Neural progenitor cell (in vitro differentiated cells): Measurements from ENCODE around the gene MYO18B. TPM values are rescaled to one million over a fixed set of nuclear protein-coding genes. Genes with fewer than 3 reads are reported as not detected.

Experiments used
- DNase-seq: peaks from one replicate; pipeline ENCODE4 v3.0.0-alpha.2; 2016; ENCODE audit warnings: low spot score
- H2AFZ ChIP-seq: fragments of 200-600 bp; sonication (generic); replicated peaks from 2 replicates; pipeline ENCODE4 v1.6.1; 2016; ENCODE audit warnings: antibody characterized with exemption
- H3F3A ChIP-seq: fragments of 200-600 bp; sonication (generic); 2 replicates; pipeline ENCODE4 v1.6.1; 2016; ENCODE audit warnings: antibody characterized with exemption, low read depth
- H3K27ac ChIP-seq: fragments of 200-600 bp; sonication (generic); 2 replicates; pipeline ENCODE4 v1.5.1; 2016; ENCODE audit warnings: mild to moderate bottlenecking
- H3K27me3 ChIP-seq: fragments of 200-600 bp; sonication (generic); 2 replicates; pipeline ENCODE4 v1.6.1; 2016; ENCODE audit warnings: mild to moderate bottlenecking, moderate library complexity
- H3K36me3 ChIP-seq: fragments of 200-600 bp; sonication (generic); 2 replicates; pipeline ENCODE4 v1.5.1; 2016
- H3K4me1 ChIP-seq: fragments of 200-600 bp; sonication (generic); 2 replicates; pipeline ENCODE4 v1.6.1; 2016; ENCODE audit warnings: mixed run types
- H3K4me2 ChIP-seq: fragments of 200-600 bp; sonication (generic); 2 replicates; pipeline ENCODE4 v1.6.1; 2016
- H3K4me3 ChIP-seq: fragments of 200-600 bp; sonication (generic); 2 replicates; pipeline ENCODE4 v1.5.1; 2016
- H3K79me2 ChIP-seq: fragments of 200-600 bp; sonication (generic); 2 replicates; pipeline ENCODE4 v1.6.1; 2016; ENCODE audit warnings: low read depth
- H3K9ac ChIP-seq: fragments of 200-600 bp; sonication (generic); 2 replicates; pipeline ENCODE4 v1.6.1; 2016
- H3K9me3 ChIP-seq: fragments of 200-600 bp; sonication (generic); 2 replicates; pipeline ENCODE4 v1.5.1; 2016; ENCODE audit warnings: low read depth
- H4K20me1 ChIP-seq: fragments of 200-600 bp; sonication (generic); 2 replicates; pipeline ENCODE4 v1.6.1; 2016; ENCODE audit warnings: low read depth
- H3K27ac Mint-ChIP-seq: 3 replicates; pipeline ENCODE4 v1.8.0; 2021; ENCODE audit warnings: mixed read lengths
- H3K27me3 Mint-ChIP-seq: 2 replicates; pipeline ENCODE4 v1.8.0; 2022; ENCODE audit warnings: low read depth, mild to moderate bottlenecking, inconsistent platforms, moderate library complexity, mixed read lengths; ENCODE audit not compliant: insufficient read depth
- H3K36me3 Mint-ChIP-seq: 3 replicates; pipeline ENCODE4 v1.8.0; 2021; ENCODE audit warnings: mixed read lengths
- H3K4me1 Mint-ChIP-seq: 3 replicates; pipeline ENCODE4 v1.8.0; 2021; ENCODE audit warnings: mixed read lengths
- H3K4me3 Mint-ChIP-seq: 3 replicates; pipeline ENCODE4 v1.8.0; 2021; ENCODE audit warnings: mild to moderate bottlenecking, moderate library complexity, mixed read lengths
- H3K9me3 Mint-ChIP-seq: 3 replicates; pipeline ENCODE4 v1.8.0; 2020; ENCODE audit warnings: mixed read lengths
- CTCF ChIP-seq: fragments of 200-600 bp; sonication (generic); IDR thresholded peaks from 2 replicates; pipeline ENCODE4 v1.5.1; 2017; ENCODE audit warnings: antibody characterized with exemption, mild to moderate bottlenecking
- EZH2 ChIP-seq: fragments of 200-600 bp; sonication (generic); IDR thresholded peaks from 2 replicates; pipeline ENCODE4 v1.6.1; 2017; ENCODE audit warnings: antibody characterized with exemption, mild to moderate bottlenecking, moderate library complexity
- EZH2phosphoT487 ChIP-seq: fragments of 200-600 bp; sonication (generic); IDR thresholded peaks from 2 replicates; pipeline ENCODE4 v1.6.1; 2017; ENCODE audit warnings: antibody characterized with exemption
- total RNA-seq: library from RNA; depleted of rRNA; stranded (reverse); fragments of >200 nt; gene quantifications from 2 replicates; pipeline ENCODE4 v1.2.3, GENCODE V29; 2015; ENCODE audit warnings: low replicate concordance

Gene MYO18B
- total RNA-seq, 1 donor from 2014 or later, result not detected

- TF ChIP-seq CTCF (no peak), EZH2 (no peak), EZH2phosphoT487 (no peak)
- H3K4me3 ChIP-seq, result no peak overlapping the region
- no peaks in the 10 kb centered on the region for H4K20me1 ChIP-seq
- H3K27me3 Mint-ChIP-seq, result peaks cover 13% of the 10 kb centered on the region
- no peaks in the 10 kb centered on the region for H3K36me3 Mint-ChIP-seq
- H3K27ac ChIP-seq, result no peak overlapping the region
- no peaks in the 10 kb centered on the region for H3K79me2 ChIP-seq
- H2AFZ ChIP-seq, result no peak overlapping the region
- no peaks in the 10 kb centered on the region for H3K9me3 Mint-ChIP-seq
- no peak overlapping the region for H3K27ac Mint-ChIP-seq
- peaks cover 12% of the 10 kb centered on the region for H3K4me1 ChIP-seq
- H3K4me1 Mint-ChIP-seq, result peaks cover 14% of the 10 kb centered on the region
- H3K27me3 ChIP-seq, result no peaks in the 10 kb centered on the region
- DNase-seq, result no peak
- no peak overlapping the region for H3K4me2 ChIP-seq
- no peaks in the 10 kb centered on the region for H3K36me3 ChIP-seq
- no peaks in the 10 kb centered on the region for H3F3A ChIP-seq
- H3K9me3 ChIP-seq, result no peaks in the 10 kb centered on the region
- H3K4me3 Mint-ChIP-seq, result no peak overlapping the region
- H3K9ac ChIP-seq, result no peak overlapping the region
Observed at GRCh38 chr22:25953276-25953675, 211.3 kb downstream of the MYO18B start.

GRCh38 chr22:25953919-25954318 is 211.9 kb downstream of the MYO18B start:
- H3K4me3 Mint-ChIP-seq, result no peak overlapping the region
- no peaks in the 10 kb centered on the region for H3K79me2 ChIP-seq

GRCh38 chr22:25955323-25955722 is 213.3 kb downstream of the MYO18B start:
- peaks cover 12% of the 10 kb centered on the region for H3K4me1 ChIP-seq
- no peak for DNase-seq
- no peaks in the 10 kb centered on the region for H3K79me2 ChIP-seq
- H3K27me3 Mint-ChIP-seq, result peaks cover 4% of the 10 kb centered on the region
- H3K27ac Mint-ChIP-seq, result no peak overlapping the region
- no peaks in the 10 kb centered on the region for H3K9me3 ChIP-seq
- no peak overlapping the region for H3K4me2 ChIP-seq
- H3K4me3 Mint-ChIP-seq, result no peak overlapping the region
- H3K36me3 Mint-ChIP-seq, result no peaks in the 10 kb centered on the region
- H3K27ac ChIP-seq, result no peak overlapping the region
- no peak for TF ChIP-seq EZH2
- TF ChIP-seq EZH2phosphoT487, result no peak
- no peak for TF ChIP-seq CTCF
- no peaks in the 10 kb centered on the region for H3K9me3 Mint-ChIP-seq
- H3K9ac ChIP-seq, result no peak overlapping the region
- H4K20me1 ChIP-seq, result no peaks in the 10 kb centered on the region
- no peak overlapping the region for H3K4me3 ChIP-seq
- no peaks in the 10 kb centered on the region for H3K36me3 ChIP-seq
- H3F3A ChIP-seq, result no peaks in the 10 kb centered on the region
- no peaks in the 10 kb centered on the region for H3K27me3 ChIP-seq
- H2AFZ ChIP-seq, result no peak overlapping the region
- peaks cover 14% of the 10 kb centered on the region for H3K4me1 Mint-ChIP-seq

More at GRCh38 chr22:25953919-25954318, 211.9 kb downstream of the MYO18B start:
- no peaks in the 10 kb centered on the region for H3F3A ChIP-seq
- DNase-seq, result no peak
- Mint-ChIP-seq H3K36me3 (no peaks in the 10 kb centered on the region), H3K4me1 (peaks cover 14% of the 10 kb centered on the region), H3K27ac (peak overlapping the region; percentile 10), H3K9me3 (no peaks in the 10 kb centered on the region), H3K27me3 (peaks cover 8% of the 10 kb centered on the region)
- H4K20me1 ChIP-seq, result no peaks in the 10 kb centered on the region
- no peaks in the 10 kb centered on the region for H3K36me3 ChIP-seq
- no peak overlapping the region for H3K27ac ChIP-seq
- H3K9ac ChIP-seq, result no peak overlapping the region
- peaks cover 12% of the 10 kb centered on the region for H3K4me1 ChIP-seq
- no peak overlapping the region for H2AFZ ChIP-seq
- no peak for TF ChIP-seq EZH2phosphoT487
- TF ChIP-seq EZH2, result no peak
- H3K9me3 ChIP-seq, result no peaks in the 10 kb centered on the region
- H3K4me3 ChIP-seq, result no peak overlapping the region
- H3K4me2 ChIP-seq, result no peak overlapping the region
- H3K27me3 ChIP-seq, result no peaks in the 10 kb centered on the region

GRCh38 chr22:25956801-25957200 is 214.8 kb downstream of the MYO18B start:
- no peaks in the 10 kb centered on the region for H3K36me3 Mint-ChIP-seq
- no peak overlapping the region for H3K4me2 ChIP-seq
- no peaks in the 10 kb centered on the region for H3K36me3 ChIP-seq
- no peaks in the 10 kb centered on the region for H3F3A ChIP-seq
- no peaks in the 10 kb centered on the region for H3K9me3 Mint-ChIP-seq
- peaks cover 4% of the 10 kb centered on the region for H3K27me3 Mint-ChIP-seq
- H3K9me3 ChIP-seq, result no peaks in the 10 kb centered on the region
- H3K27me3 ChIP-seq, result no peaks in the 10 kb centered on the region
- H3K79me2 ChIP-seq, result no peaks in the 10 kb centered on the region
- H3K4me3 Mint-ChIP-seq, result no peak overlapping the region
- H3K4me1 ChIP-seq, result peaks cover 6% of the 10 kb centered on the region
- TF ChIP-seq EZH2phosphoT487, result no peak
- no peak for TF ChIP-seq CTCF
- no peak for TF ChIP-seq EZH2
- no peak overlapping the region for H3K9ac ChIP-seq
- no peak overlapping the region for H3K27ac Mint-ChIP-seq
- no peak overlapping the region for H3K4me3 ChIP-seq
- no peak overlapping the region for H2AFZ ChIP-seq
- peaks cover 9% of the 10 kb centered on the region for H3K4me1 Mint-ChIP-seq
- no peak for DNase-seq
- no peaks in the 10 kb centered on the region for H4K20me1 ChIP-seq
- no peak overlapping the region for H3K27ac ChIP-seq
